B cell (primary cell): Measurements from ENCODE around the gene STEAP1. TPM values are rescaled to one million over a fixed set of nuclear protein-coding genes. Genes with fewer than 3 reads are reported as not detected.
A peak's percentile ranks its signal among the peaks of the same experiment; 100 is the strongest.

ENCODE experiments used
- ATAC-seq: fragments of 200-7000 bp; cut with Tn5 transposase; one replicate; pipeline ENCODE4 v1.10.0; 2021; ENCODE audit warnings: low read depth, mild to moderate bottlenecking, moderate number of reproducible peaks, moderate library complexity
- CTCF ChIA-PET: fragments of 350-600 bp; sonication (Branson Sonifier 250); formaldehyde crosslinking; loops from one replicate; lab custom pipeline; 2021; ENCODE audit warnings: antibody characterized with exemption, inconsistent platforms; lab: Charles Lee
- POLR2A ChIA-PET: fragments of 350-600 bp; sonication (Branson Sonifier 250); formaldehyde crosslinking; loops from one replicate; lab custom pipeline; 2021; ENCODE audit warnings: antibody characterized with exemption; lab: Charles Lee
- DNase-seq: peaks from one replicate; pipeline ENCODE4 v3.0.0; 2013
- H2AFZ ChIP-seq: 2 replicates; pipeline ENCODE4 v1.6.1; 2012; ENCODE audit warnings: mild to moderate bottlenecking, low read depth, low read length; ENCODE audit not compliant: insufficient read depth, poor library complexity, severe bottlenecking
- H3K27ac ChIP-seq, 2 donors: 1 replicate in 1 of 2; 2 replicates in 1 of 2; pipeline ENCODE4 v1.5.1; 2012 to 2013; ENCODE audit warnings: low read length in 2 of 2, mild to moderate bottlenecking in 2 of 2, moderate library complexity in 1 of 2
- H3K27me3 ChIP-seq, 4 experiments: fragments of 200-600 bp in 1 of 4; sonication (generic) in 1 of 4; replicated peaks in 1 of 4; 1 replicate in 2 of 4; 2 replicates in 2 of 4; pipeline versions ENCODE4 v1.6.1 to v1.7.0; 2013 to 2016; ENCODE audit warnings: low read length in 3 of 4, mild to moderate bottlenecking in 2 of 4, mixed read lengths in 1 of 4, moderate library complexity in 1 of 4; ENCODE audit not compliant: insufficient read depth in 4 of 4, control insufficient read depth in 3 of 4; ENCODE audit errors: control extremely low read depth in 1 of 4
- H3K36me3 ChIP-seq, 2 experiments: replicated peaks in 1 of 2; 1 replicate in 1 of 2; 2 replicates in 1 of 2; pipeline versions ENCODE4 v1.6.1 to v1.7.1; 2013; ENCODE audit warnings: low read length in 1 of 2; ENCODE audit not compliant: insufficient read depth in 2 of 2, control insufficient read depth in 1 of 2; ENCODE audit errors: control extremely low read depth in 1 of 2, extremely low read depth in 1 of 2
- H3K4me1 ChIP-seq, 2 donors: fragments of 200-600 bp in 1 of 2; sonication (generic) in 1 of 2; 1 replicate in 1 of 2; 2 replicates in 1 of 2; pipeline versions ENCODE4 v1.5.1 to v1.6.1; 2013 to 2017; ENCODE audit warnings: low read length in 2 of 2; ENCODE audit not compliant: control insufficient read depth in 2 of 2, insufficient read depth in 2 of 2
- H3K4me2 ChIP-seq: replicated peaks from 2 replicates; pipeline ENCODE3; 2012; ENCODE audit warnings: mild to moderate bottlenecking, low read depth, low read length; ENCODE audit not compliant: poor library complexity, severe bottlenecking
- H3K4me3 ChIP-seq, 5 experiments: fragments of 200-600 bp in 1 of 5; sonication (generic) in 1 of 5; 1 replicate in 3 of 5; 2 replicates in 2 of 5; pipeline versions ENCODE4 v1.5.1 to v1.7.0; 2011 to 2016; ENCODE audit warnings: low read length in 4 of 5, mild to moderate bottlenecking in 4 of 5, low read depth in 2 of 5, control low read depth in 1 of 5, moderate library complexity in 1 of 5; ENCODE audit not compliant: insufficient read depth in 1 of 5; ENCODE audit errors: control extremely low read depth in 1 of 5, extremely low read depth in 1 of 5
- H3K79me2 ChIP-seq: fragments of 200-600 bp; sonication (generic); one replicate; pipeline ENCODE4 v1.6.0; 2016; ENCODE audit warnings: low read length; ENCODE audit not compliant: control insufficient read depth, insufficient read depth
- H3K9ac ChIP-seq: fragments of 200-600 bp; sonication (generic); 2 replicates; pipeline ENCODE4 v1.6.1; 2017; ENCODE audit warnings: mild to moderate bottlenecking, low read length, moderate library complexity
- H3K9me3 ChIP-seq, 3 donors: one replicate each; pipeline versions ENCODE4 v1.6.1 to v1.7.1; 2013; ENCODE audit warnings: low read length in 2 of 3; ENCODE audit not compliant: control insufficient read depth in 2 of 3, insufficient read depth in 1 of 3; ENCODE audit errors: control extremely low read depth in 1 of 3
- H4K20me1 ChIP-seq: 2 replicates; pipeline ENCODE4 v1.6.0; 2012; ENCODE audit warnings: mild to moderate bottlenecking, low read length; ENCODE audit not compliant: insufficient read depth, control insufficient read depth, poor library complexity, severe bottlenecking
- H3K27ac Mint-ChIP-seq: one replicate; pipeline ENCODE4 v1.8.0; 2021; ENCODE audit warnings: mixed read lengths
- H3K27me3 Mint-ChIP-seq: one replicate; pipeline ENCODE4 v1.8.0; 2021; ENCODE audit warnings: mixed read lengths
- H3K4me1 Mint-ChIP-seq: one replicate; pipeline ENCODE4 v1.8.0; 2021; ENCODE audit warnings: mixed read lengths
- H3K4me3 Mint-ChIP-seq: one replicate; pipeline ENCODE4 v1.8.0; 2021; ENCODE audit warnings: mixed read lengths
- H3K9me3 Mint-ChIP-seq: one replicate; pipeline ENCODE4 v1.8.0; 2022; ENCODE audit warnings: mixed read lengths; ENCODE audit not compliant: insufficient read depth
- CTCF ChIP-seq: fragments of 200-600 bp; IDR thresholded peaks from one replicate; pipeline ENCODE4 v1.8.0; 2022; ENCODE audit warnings: antibody characterized with exemption, mild to moderate bottlenecking
- EZH2 ChIP-seq: IDR thresholded peaks from 2 replicates; pipeline ENCODE4 v1.6.1; 2012; ENCODE audit warnings: borderline replicate concordance, low read depth, mild to moderate bottlenecking, moderate library complexity, low read length; ENCODE audit not compliant: insufficient read depth, poor library complexity, severe bottlenecking
- WGBS: methylation state at CpG from one replicate; pipeline ENCODE4 v1.1.5; 2013; ENCODE audit warnings: missing lambda C conversion rate; ENCODE audit not compliant: insufficient coverage; 5-methylcytosine and 5-hydroxymethylcytosine counted together
- intact Hi-C: fragments of 100-400 bp; cut with micrococcal nuclease; formaldehyde crosslinking; loops from one replicate; pipeline ENCODE4 v1.10.0; 2022
- polyA plus RNA-seq: library from polyadenylated mRNA; depleted of rRNA; stranded (reverse); fragments of >200 nt; gene quantifications from 2 replicates; pipeline ENCODE4 v1.2.3, GENCODE V29; 2012
- total RNA-seq, 2 donors: library from RNA; stranded (reverse); fragments of 120-200 nt in 1 of 2; gene quantifications; 1 replicate in 1 of 2; 2 replicates in 1 of 2; pipeline versions ENCODE4 v1.2.3 to v1.2.4, GENCODE V29; 2013 to 2022

Gene STEAP1
- total and polyA plus RNA-seq, 2 donors (not counting 1 experiment from before 2014, with no cell fraction given) = not detected

GRCh38 chr7:90211391-90212148 lies 57.3 kb downstream of the STEAP1 start, which contains the start of gene STEAP2:
Gene STEAP2, plus strand, starts transcription at chr7:90211740. Its CDS starts 13,343 bp downstream, at chr7:90225083.
- POLR2A ChIA-PET = no interaction called here
- no peaks in the 10 kb centered on the region for H3K36me3 ChIP-seq
- peaks cover 9% of the 10 kb centered on the region for H3K4me1 Mint-ChIP-seq
- TF ChIP-seq EZH2 (no peak), CTCF (no peak)
- ATAC-seq (no peak), DNase-seq (peak; percentile 27)
- H3K27me3 Mint-ChIP-seq = peaks cover 19% of the 10 kb centered on the region
- H3K9me3 Mint-ChIP-seq = no peaks in the 10 kb centered on the region
- peaks cover 0 to 25% (median 20%) of the 10 kb centered on the region in 4 experiments for H3K27me3 ChIP-seq
- H3K4me3 Mint-ChIP-seq = peak within 1 kb of the TSS; percentile 47
- 1% methylated on average over 59 of the region's 73 CpGs for WGBS
- no peaks in the 10 kb centered on the region for H3K79me2 ChIP-seq
- peak within 1 kb of the TSS in 2 of 5 experiments; percentile 17 to 29 for H3K4me3 ChIP-seq
- peak within 1 kb of the TSS; percentile 37 for H3K9ac ChIP-seq
- H2AFZ ChIP-seq = peak within 1 kb of the TSS; percentile 42
- intact Hi-C loops = no loop called here
- CTCF ChIA-PET = interaction anchor here (1.0 kb wide), 1 partner anchor 197 kb away, joined by 4 read pairs; no protein-coding TSS in a partner anchor
- H3K4me2 ChIP-seq = peak within 1 kb of the TSS; percentile 64
- H3K9me3 ChIP-seq = no peaks in the 10 kb centered on the region
- H4K20me1 ChIP-seq = no peaks in the 10 kb centered on the region
- no peak within 1 kb of the TSS for H3K27ac Mint-ChIP-seq
- H3K4me1 ChIP-seq = peaks cover 7 to 14% of the 10 kb centered on the region in 2 donors
- H3K27ac ChIP-seq = no peak within 1 kb of the TSS

GRCh38 chr7:90212149-90212495 lies 57.9 kb downstream of the STEAP1 start:
- intact Hi-C loops = no loop called here
- DNase-seq (no peak), ATAC-seq (no peak)
- no peak overlapping the region for H3K4me3 ChIP-seq
- peak overlapping the region; percentile 64 for H3K4me2 ChIP-seq
- H3K9ac ChIP-seq = peak overlapping the region; percentile 37
- no peaks in the 10 kb centered on the region for H4K20me1 ChIP-seq
- peaks cover 0 to 25% (median 20%) of the 10 kb centered on the region in 4 experiments for H3K27me3 ChIP-seq
- Mint-ChIP-seq H3K27ac (no peak overlapping the region), H3K4me1 (peaks cover 9% of the 10 kb centered on the region), H3K27me3 (peaks cover 19% of the 10 kb centered on the region), H3K4me3 (no peak overlapping the region), H3K9me3 (no peaks in the 10 kb centered on the region)
- ChIA-PET POLR2A (no interaction called here), CTCF (interaction anchor here (1.0 kb wide), 1 partner anchor 196 kb away, joined by 4 read pairs; no protein-coding TSS in a partner anchor)
- no peak for TF ChIP-seq CTCF
- TF ChIP-seq EZH2 = no peak
- no peaks in the 10 kb centered on the region for H3K36me3 ChIP-seq
- 36% methylated on average over 5 of the region's 6 CpGs for WGBS
- H3K79me2 ChIP-seq = no peaks in the 10 kb centered on the region
- peaks cover 7 to 14% of the 10 kb centered on the region in 2 donors for H3K4me1 ChIP-seq
- H3K9me3 ChIP-seq = no peaks in the 10 kb centered on the region
- H2AFZ ChIP-seq = peak overlapping the region; percentile 42
- H3K27ac ChIP-seq = no peak overlapping the region
